ENCODE results near the gene ZNF148. TPM values are rescaled to one million over a fixed set of nuclear protein-coding genes. Genes with fewer than 3 reads are reported as not detected.

Gene ZNF148
- total RNA-seq, 1 experiment from 2014 or later, result 51.9 TPM

DNA sequence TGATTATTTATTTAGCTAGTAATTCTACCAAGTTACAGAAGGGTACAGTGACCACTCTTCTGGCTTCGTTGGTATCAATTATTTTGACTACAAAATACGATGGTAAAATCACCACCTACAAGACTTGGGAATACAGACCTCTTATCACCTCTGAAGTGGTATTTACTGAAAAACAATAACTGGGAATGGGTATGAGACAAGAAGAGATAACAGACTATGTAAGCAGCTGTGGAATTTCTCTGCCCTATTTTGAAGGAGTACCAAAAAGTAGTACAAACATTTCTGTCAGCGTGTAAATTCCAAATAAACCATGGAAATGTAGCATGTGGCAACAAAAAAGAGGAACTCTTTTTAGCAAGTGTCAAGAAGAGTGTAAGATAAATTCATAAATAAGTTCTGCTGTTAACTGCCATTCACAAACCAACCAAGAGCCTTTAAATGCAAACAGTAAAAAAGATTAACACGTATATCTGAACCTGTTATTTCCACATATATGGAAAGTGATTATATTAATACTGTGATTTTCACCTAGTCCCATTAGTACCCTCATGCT lies 85.6 kb downstream of the ZNF148 start:
- DNase-seq (ENCODE audit: low spot score), result no peak

DNA sequence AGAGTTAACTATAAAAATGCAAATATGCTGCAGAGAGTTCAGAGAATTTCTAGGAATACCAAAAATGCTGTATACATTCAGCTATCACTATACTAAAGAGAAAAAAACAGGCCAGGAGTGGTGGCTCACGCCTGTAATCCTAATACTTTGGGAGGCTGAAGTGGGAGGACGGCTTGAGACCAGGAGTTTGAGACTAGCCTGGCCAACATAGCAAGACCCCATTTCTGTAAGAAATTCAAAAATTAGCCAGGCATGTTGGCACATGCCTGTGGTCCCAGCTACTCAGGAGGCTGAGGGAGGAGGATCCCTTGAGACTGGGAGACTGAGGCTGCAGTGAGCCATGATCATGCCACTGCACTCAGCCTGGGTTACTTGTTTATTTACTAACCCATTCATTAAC lies 87.9 kb downstream of the ZNF148 start:
- no peak for DNase-seq (ENCODE audit: low spot score)

DNA sequence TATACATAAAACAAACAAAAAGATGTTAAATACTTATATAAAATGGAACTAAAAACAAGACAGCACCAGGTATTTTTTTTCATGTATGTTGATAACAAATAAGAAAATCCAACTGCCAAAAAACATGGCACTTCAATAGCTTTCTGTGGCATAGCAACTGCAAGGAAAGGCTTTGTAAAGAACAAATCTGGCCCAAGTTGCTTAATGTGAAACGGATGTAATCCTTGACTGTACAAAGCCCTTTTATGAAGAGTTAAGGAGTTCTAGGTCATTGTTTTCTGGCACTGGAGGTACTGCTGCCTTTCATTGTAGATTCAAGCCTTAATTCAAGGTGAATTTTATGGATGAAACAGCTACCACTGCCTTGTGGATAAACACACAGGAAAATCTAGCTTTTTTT lies 93.7 kb downstream of the ZNF148 start:
- DNase-seq (ENCODE audit: low spot score), result no peak

DNA sequence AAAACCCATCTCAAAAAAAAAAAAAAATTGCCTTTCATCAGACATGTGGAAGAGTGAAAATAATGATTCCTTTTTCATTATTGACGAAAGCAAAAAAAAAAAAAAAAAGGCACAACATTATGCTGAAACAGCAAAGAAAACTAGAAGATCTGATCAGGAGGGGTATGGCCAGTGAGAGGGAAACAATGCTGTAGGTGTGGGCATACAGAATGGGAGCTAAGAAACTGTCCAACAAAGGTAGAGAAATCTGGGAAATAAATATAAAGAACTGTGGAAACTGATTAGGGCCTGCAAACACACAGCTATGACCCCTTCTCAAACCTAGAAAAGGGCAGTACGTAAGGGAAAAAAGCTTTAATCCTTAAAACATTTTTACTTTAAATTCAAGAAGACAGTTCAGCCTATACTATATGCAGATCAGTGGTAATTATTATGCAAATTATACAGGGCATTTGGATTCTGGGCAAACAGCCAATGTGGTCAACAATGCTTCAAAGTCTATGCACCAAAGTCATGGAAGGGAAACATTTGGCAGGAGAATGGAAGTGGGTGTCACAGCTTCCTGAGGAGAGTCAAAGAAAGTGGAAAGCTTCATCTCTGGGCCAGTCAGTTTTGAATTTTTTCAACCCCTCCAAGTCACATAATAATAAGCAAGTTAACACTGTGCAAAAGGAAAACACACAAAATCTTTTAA lies 94.3 kb downstream of the ZNF148 start:
- peak; percentile 22 for DNase-seq (ENCODE audit: low spot score)

DNA sequence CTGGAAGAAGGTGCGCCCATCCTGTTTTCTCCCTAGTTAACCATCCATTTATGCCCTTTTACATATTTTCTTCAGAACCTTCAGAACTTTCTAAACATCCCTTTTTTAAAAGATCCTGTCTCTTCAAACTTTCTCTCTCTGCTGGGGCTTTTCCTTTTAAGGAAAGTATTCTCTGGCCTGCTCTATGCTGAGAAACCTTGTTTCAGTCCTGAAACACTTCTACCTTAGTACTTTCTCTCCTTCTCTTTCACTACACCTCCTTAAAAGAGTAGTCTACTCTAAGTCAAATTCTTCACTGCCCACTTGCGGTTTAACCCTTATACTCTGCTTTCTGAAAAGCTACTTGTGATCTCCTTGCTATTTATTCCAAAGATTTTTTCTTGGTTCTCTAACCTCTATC lies 97.0 kb downstream of the ZNF148 start:
- DNase-seq (ENCODE audit: low spot score), result no peak

DNA sequence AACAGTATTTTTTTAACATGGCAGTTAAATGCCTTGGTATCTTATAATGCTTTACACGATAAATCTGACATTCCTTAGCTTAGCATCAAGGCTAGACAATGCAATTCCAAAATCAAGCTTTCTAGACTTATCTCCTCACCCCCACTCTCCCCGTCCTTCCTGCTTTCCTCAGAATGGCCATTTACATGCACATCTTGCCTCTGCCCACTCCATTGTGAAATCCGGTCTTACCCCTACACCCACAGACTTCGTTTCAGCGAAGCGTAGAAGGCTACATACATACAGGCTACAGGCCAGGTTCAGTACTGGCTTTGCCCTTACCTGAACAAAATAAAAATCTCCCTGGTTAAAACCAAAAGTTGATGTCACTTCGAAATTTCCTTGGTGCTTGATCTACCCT lies 104.0 kb downstream of the ZNF148 start:
- DNase-seq (ENCODE audit: low spot score), result no peak

DNA sequence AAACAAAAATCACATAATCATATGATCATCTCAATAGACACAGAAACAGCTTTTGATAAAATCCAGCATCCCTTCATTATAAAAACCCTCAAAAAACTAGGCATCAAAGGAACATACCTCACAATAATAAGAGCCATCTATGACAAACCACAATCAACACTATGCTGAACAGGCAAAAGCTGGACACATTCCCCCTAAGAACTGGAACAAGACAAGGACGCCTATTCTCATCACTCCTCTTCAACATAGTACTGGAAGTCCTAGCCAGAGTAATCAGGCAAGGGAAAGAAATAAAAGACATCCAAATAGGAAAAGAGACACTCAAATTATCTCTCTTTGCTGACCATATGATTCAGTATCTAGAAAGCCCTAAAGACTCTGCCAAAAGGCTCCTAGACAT lies 107.7 kb downstream of the ZNF148 start:
- DNase-seq (ENCODE audit: low spot score), result no peak

DNA sequence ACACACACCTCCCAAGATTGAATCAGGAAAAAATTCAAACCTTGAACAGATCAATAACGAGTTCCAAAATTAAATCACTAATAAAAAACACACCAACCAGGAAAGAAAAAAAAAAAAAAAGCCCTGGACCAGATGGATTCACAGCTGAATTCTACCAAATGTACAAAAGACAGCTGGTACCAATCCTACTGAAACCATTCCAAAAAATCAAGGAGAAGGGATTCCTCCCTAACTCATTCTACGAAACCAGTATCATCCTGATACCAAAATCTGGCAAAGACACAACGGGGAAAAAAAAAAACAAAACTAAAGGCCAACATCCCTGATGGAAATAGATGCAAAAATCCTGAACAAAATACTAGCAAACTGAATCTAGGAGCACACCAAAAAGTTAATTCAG lies 108.2 kb downstream of the ZNF148 start:
- no peak for DNase-seq (ENCODE audit: low spot score)

DNA sequence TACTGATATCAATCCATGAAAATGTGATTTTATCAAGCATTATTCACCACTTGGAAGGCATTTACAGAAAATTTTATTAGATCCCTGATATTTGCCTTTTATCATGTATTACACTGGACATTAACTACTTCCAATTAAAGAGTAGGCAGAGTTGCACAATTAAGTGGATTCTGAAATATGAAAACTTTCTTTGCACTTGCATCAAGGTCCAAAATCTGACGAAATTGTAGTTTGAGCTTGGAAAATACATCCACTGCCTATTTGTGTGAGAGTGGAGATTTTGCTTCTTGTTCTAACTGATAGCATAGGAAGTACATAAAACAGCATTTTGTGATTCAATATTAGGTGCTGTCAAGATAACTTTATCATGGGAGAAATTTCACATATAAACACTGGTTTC lies 113.0 kb downstream of the ZNF148 start:
- DNase-seq (ENCODE audit: low spot score), result no peak

DNA sequence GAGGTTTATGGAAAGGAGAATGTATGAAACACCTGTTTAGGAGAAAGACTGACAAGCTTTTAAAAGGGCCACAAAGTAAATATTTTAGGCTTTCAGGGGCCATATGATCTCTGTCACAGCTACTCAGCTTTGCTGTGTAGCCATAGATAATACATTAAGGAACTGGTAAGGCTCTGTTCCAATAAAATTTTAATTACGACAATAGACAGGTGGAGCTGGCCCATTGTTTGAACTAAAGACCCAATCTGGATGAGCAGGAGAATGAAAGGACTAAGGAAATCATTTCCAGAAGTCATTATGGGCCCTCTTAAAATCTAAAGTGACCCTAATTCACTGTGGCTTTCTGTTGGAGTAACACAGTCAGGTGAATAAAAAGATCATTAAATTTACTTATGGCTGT lies 114.1 kb downstream of the ZNF148 start:
- DNase-seq (ENCODE audit: low spot score), result no peak

DNA sequence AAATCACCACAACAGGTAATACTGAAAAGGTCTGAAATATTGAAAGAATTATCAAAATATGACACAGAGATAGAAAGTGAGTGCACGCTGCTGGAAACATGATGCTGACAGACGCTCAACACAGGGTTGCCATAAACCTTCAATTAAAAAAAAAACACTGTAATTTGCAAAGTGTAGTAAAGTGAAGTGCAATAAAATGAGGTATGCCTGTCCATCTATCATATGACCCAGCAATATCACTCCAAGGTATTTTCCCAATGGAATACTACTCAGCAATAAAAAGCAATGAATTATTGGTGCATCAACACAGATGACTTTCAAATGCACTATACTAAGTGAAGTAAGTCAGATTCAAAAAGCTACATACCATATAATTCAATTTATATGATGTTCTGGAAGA lies 115.0 kb downstream of the ZNF148 start:
- no peak for DNase-seq (ENCODE audit: low spot score)

DNA sequence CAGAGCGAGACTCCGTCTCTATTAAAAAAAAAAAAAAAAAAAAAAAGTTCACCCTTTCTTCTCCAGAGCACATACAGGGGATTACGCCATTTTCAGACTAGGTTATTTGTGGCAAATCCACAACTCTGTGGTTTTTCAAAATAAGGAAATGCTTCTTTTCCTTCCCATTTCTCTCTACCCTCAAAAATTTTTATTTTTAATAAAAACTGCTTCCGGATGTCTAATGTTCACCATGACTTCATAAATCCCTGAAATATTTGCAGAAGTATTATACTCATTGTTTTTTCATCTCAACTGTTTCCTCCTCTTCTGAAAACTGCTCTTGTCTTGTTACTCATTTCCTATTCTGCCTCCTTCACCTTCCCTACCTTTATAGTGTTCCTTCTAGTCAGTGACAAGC lies 117.6 kb downstream of the ZNF148 start:
- DNase-seq (ENCODE audit: low spot score), result no peak

DNA sequence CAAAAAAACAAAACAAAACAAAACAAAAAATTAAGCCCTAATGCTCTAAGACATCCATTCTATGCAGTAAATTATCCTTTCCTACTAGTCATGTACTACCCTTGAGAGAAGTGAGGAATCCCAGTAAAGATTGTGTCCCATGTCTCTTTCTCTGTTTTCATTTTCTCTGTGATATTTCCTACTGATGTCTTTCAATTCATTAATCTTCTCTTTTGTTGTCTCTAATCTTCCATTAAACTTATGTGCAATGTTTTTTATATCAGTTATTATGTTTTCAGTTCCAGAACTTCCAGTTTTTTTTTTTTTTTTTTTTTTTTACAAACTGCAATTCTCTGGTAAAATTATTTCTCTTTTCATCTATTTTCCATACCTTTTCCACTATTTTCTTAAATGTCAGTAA lies 118.5 kb downstream of the ZNF148 start:
- DNase-seq (ENCODE audit: low spot score), result no peak

DNA sequence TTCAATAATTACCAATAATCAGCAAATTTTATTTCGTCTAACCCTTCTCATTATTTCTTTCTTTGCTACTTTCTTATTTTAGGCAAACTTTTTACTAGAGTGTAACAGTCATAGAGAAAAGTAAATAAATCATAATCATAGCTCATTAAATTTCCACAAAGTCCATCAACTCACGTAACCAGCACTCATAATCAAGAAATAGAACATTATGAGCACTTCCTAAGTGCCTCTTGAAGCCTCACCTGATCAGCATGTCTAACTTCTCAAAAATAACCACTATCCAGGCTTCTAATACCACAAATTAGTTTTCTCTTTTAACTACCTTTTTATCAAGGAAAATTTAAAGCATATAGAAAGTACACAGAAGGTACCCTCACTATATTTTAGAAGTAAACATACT lies 124.2 kb downstream of the ZNF148 start:
- no peak for DNase-seq (ENCODE audit: low spot score)

DNA sequence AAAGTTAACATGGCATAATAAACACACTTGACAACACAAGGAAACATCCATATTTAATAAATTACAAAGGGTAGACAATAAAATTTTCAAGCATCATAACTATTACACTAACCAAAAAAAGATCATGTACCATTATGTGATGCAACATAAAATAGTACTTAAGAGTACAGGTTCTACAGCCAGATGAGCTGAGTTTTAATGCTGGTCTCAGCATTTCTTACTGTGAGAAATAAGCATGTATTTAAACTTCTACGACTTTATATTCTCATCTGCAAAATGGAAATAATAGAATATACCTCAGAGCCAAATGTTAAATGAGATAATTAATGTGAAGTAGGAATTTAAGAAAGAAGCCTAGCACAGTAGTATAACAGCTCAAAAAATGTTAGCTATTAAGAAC lies 128.9 kb downstream of the ZNF148 start:
- DNase-seq (ENCODE audit: low spot score), result no peak

DNA sequence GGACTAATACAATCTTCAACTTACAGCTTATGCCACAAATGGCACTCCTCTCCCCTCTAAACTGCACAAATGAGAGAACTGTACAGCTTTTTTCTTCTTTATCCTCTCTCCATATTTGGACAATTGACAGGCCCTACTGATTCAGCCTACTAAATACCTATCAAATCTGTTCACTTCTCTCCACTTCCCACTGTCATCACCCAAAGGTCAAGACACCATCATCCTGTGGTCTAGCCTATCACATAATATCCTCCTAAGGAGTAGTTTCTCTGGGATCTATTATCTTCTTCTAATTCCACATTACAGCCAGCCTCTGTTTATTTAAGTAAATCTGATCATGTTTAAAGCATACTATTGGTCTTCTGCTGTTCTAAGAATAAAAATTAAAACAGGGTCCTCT lies 129.6 kb downstream of the ZNF148 start:
- no peak for DNase-seq (ENCODE audit: low spot score)

DNA sequence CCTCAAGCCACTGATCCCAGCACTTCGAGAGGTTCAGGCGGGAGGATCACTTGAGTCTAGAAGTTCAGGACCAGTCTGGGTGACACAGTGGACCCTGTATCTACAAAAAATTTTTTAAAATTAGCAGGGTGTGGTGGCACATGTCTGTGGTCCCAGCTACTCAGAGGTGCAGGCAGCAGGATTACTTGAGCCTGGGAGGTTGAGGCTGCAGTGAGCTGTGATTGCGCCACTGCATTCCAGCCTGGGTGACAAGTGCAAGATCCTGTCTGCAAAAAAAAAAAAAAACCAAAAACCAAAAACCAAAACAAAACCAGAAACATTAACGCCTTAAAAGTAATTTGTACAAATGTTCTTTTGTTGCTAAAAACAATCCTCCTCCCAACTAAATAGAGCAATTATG lies 134.6 kb downstream of the ZNF148 start:
- DNase-seq (ENCODE audit: low spot score), result no peak

DNA sequence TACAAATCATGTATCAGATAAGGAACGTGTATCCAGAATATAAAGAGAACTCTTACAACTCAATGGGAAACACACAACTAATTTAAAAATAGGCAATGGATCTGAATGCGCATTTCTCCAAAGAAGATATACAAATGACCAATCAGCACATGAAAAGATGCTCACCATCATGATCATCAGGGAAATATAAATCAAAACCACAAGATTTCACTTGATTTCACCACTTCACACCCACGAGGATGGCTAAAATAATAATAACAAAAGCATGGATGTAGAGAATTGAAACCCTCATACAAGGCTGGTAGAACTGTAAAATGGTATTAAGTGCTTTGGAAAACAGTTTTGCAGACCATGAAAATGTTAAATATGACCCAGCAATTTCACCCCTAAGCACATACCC lies 135.9 kb downstream of the ZNF148 start:
- DNase-seq (ENCODE audit: low spot score), result no peak

DNA sequence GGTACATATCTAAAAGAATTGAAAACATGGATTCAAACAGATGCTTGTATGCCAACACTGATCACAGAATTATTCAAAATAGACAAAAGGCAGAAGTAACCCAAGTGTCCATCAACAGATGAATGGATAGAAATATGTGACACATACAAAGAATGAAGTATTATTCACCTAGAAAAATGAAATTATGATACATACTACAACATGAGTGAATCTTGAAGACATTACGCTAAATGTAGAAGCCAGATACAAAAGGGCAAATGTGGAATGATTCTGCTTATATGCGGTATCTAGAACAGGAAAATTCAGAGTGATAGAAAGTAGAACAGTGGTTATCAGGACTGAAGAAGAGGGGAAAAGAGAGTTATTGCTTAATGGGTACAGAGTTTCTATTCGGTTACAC lies 136.4 kb downstream of the ZNF148 start:
- DNase-seq (ENCODE audit: low spot score), result no peak

DNA sequence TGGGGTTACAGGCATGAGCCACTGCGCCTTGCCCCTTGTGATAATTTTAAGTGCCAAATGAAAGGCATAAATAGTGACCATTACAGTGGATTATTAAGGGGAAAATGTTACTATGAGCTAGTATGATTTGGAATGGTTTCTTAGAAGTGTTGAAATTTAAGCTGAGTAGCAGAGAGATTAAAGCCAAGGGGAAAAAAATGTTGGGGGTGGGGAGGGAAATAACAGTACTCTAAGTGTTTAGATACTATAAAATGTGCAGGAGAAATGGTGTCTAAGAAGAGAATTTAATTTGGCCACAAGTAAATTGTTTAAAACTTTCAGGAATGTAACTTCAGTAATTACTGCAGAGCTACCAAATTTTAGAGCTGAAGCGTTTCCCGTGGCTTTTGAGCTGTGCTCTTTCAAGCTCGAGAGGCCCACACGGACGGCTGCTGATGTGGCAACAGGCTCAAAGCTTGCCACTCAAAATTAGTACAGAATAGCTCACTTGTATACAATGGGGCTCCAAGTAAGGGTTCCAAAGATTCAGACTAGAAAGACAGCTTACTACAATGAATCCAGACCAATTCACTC lies 138.7 kb downstream of the ZNF148 start:
- no peak for DNase-seq (ENCODE audit: low spot score)

DNA sequence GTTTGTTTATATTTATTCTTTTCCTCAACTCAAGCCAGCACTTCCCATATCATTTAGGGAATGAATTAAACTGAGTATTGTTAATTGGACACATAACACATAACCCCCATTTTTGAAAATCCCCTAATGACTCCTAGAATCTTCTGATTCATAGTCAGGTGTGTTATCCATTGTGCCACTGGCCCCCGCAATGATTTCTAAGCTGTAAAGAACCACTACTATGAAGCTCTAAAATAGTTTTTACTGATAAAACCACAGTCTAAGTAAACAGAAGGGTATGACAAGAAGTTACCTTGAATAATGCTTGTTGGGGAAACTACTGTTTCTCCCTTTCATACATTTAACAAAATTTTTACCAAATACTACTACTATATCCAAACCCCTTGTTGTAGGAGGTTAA lies 140.3 kb downstream of the ZNF148 start:
- DNase-seq (ENCODE audit: low spot score), result peak; percentile 21

DNA sequence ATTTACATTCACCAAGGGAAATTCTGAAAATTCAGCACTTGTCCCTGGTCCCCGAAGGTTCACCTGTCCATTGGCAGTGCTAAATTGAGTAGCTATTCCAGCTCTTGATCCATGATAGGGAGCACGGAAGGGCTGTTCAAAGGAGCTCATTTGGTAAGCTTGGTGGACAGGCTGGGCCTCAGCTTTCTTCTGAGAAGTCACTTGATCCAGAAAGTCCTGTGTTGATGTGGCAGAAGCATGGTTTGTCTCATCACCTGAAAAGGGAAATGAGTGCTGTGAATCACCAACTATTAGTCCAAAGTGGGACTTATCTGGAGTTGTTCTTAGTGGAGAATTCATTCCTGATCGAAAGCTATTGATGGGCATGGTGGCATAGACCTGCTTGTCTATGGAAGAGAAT lies 142.7 kb downstream of the ZNF148 start:
- no peak for DNase-seq (ENCODE audit: low spot score)

DNA sequence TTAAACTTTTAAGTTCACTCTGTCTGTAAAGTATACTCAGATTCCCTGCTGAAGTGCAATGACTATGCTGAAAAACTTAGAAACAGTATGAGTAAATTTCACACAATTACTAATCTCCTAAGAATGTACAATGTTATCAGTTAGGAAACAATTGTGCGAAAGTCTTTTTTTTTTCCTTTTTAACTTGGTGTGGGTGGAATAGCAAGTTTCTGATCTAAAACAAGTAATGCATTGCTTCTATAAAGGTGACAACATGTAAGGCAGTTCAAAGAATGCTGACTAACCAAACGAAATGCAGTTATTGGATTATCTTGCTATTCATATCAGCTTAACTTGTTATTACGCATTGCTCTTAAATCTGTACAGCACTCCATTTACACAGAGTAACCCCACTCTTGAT lies 143.2 kb downstream of the ZNF148 start:
- peak; percentile 89 for DNase-seq (ENCODE audit: low spot score)

DNA sequence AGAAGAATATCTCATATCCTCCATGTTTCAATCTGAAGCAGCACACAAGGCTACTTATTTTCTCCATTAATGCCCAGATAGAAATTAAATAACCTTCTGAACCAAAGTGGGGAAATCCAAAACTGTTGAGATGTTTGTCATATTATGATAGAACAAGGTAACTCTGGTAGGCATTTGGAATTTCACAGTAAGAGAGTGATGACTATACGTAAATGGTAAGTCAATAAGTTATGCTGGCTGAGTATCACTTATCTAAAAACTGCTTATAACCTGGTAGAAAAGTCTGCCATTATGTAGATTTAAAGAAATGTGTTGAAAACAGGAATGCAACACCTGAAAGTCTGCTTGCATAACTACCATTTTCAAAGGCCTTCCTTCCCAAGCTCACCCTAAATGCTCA lies 145.4 kb downstream of the ZNF148 start:
- DNase-seq (ENCODE audit: low spot score), result no peak

Measured in A172 (cell line).